Measurements from ENCODE around the gene TBL1XR1. TPM values are rescaled to one million over a fixed set of nuclear protein-coding genes. Genes with fewer than 3 reads are reported as not detected.

Gene TBL1XR1
- total and polyA plus RNA-seq, 2 of the 13 experiments (the other 11 are each of a cell fraction or from before 2014, with no cell fraction given) = 57.7 to 62.5 TPM

DNA sequence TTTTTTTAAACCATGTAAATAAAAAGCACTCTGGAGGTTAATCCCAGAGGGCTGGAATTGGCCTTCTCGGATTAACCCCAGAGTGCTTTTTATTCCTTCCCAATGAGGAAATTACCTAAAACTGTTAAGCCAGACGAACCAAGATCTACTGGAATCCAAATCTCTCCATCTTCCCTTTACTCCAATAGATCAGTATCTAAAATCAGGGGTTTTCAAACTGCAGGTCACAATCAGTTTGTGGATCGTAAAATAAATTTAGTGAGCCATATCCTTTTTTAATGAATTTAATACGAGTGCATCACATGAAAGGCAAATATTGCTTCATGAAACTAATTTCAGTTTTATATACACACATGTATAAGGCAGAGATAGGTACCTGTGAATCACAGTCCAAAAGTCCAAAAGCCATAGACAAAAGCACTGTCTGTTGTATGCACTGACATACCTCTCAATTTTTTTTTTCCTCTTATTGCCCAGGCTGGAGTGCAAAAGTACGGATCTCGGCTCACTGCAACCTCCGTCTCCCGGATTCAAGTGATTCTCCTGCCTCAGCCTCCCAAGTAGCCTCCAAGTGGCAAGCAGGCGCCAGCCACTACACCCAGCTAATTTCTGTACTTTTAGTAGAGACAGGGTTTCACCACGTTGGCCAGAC is 61.3 kb downstream of the TBL1XR1 start (continued):
- TF ChIP-seq, protein P1, sequence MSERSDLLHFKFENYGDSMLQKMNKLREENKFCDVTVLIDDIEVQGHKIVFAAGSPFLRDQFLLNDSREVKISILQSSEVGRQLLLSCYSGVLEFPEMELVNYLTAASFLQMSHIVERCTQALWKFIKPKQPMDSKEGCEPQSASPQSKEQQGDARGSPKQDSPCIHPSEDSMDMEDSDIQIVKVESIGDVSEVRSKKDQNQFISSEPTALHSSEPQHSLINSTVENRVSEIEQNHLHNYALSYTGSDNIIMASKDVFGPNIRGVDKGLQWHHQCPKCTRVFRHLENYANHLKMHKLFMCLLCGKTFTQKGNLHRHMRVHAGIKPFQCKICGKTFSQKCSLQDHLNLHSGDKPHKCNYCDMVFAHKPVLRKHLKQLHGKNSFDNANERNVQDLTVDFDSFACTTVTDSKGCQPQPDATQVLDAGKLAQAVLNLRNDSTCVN (CRISPR knock-in tag; IDR thresholded peaks at IDR 0.05; ENCODE audit: borderline replicate concordance) = no peak
- TF ChIP-seq ZNF451 (CRISPR knock-in tag; IDR thresholded peaks at IDR 0.05) (no peak), PITX1 (CRISPR knock-in tag; IDR thresholded peaks at IDR 0.05) (no peak), ZNF761 (CRISPR knock-in tag; conservative IDR thresholded peaks at IDR 0.05) (no peak), HNF4G (IDR thresholded peaks at IDR 0.05; ENCODE audit: borderline replicate concordance, low read depth, low read length) (peak; percentile 20; the same call in 1 of the 2 replicates), HNF4G (CRISPR knock-in tag; IDR thresholded peaks at IDR 0.05; ENCODE audit: borderline replicate concordance, low read depth) (no peak), SALL1 (CRISPR knock-in tag; IDR thresholded peaks at IDR 0.05) (peak; percentile 67), MTF1 (CRISPR knock-in tag; IDR thresholded peaks at IDR 0.05) (0 out of 2 replicates have a peak, but pooled peaks have one; percentile 68), HDAC2 (CRISPR knock-in tag; IDR thresholded peaks at IDR 0.05) (peak; percentile 32; the same call in 1 of the 2 replicates), RAD51 (IDR thresholded peaks at IDR 0.05; ENCODE audit: borderline replicate concordance) (no peak), SAP130 (CRISPR knock-in tag; IDR thresholded peaks at IDR 0.05; ENCODE audit: low read depth) (peak; percentile 56), PLRG1 (conservative IDR thresholded peaks at IDR 0.05) (no peak), FOXA1 (IDR thresholded peaks at IDR 0.05) (no peak), FOXA1 (CRISPR knock-in tag; IDR thresholded peaks at IDR 0.05) (0 out of 2 replicates have a peak, but pooled peaks have one; percentile 5), SATB2 (CRISPR knock-in tag; IDR thresholded peaks at IDR 0.05) (no peak), NR2F2 (IDR thresholded peaks at IDR 0.05; ENCODE audit: borderline replicate concordance, low read depth) (no peak), ZNF121 (CRISPR knock-in tag; IDR thresholded peaks at IDR 0.05) (no peak), KDM6A (CRISPR knock-in tag; IDR thresholded peaks at IDR 0.05; ENCODE audit: low read depth) (no peak), ZBTB38 (CRISPR knock-in tag; IDR thresholded peaks at IDR 0.05) (peak; percentile 57; the same call in 1 of the 2 replicates), CC2D1A (CRISPR knock-in tag; IDR thresholded peaks at IDR 0.05) (no peak), MAFK (conservative IDR thresholded peaks at IDR 0.05 in 1 of 2, IDR thresholded peaks at IDR 0.05 in 1 of 2; ENCODE audit: low read length in 2 of 2) (no peak), ZNF441 (CRISPR knock-in tag; IDR thresholded peaks at IDR 0.05; ENCODE audit: borderline replicate concordance) (peak; percentile 81; the same call in 1 of the 2 replicates)
- TF ChIP-seq, protein P2, sequence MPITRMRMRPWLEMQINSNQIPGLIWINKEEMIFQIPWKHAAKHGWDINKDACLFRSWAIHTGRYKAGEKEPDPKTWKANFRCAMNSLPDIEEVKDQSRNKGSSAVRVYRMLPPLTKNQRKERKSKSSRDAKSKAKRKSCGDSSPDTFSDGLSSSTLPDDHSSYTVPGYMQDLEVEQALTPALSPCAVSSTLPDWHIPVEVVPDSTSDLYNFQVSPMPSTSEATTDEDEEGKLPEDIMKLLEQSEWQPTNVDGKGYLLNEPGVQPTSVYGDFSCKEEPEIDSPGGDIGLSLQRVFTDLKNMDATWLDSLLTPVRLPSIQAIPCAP (CRISPR knock-in tag; IDR thresholded peaks at IDR 0.05; ENCODE audit: low read depth) = no peak
- TF ChIP-seq, protein P3, sequence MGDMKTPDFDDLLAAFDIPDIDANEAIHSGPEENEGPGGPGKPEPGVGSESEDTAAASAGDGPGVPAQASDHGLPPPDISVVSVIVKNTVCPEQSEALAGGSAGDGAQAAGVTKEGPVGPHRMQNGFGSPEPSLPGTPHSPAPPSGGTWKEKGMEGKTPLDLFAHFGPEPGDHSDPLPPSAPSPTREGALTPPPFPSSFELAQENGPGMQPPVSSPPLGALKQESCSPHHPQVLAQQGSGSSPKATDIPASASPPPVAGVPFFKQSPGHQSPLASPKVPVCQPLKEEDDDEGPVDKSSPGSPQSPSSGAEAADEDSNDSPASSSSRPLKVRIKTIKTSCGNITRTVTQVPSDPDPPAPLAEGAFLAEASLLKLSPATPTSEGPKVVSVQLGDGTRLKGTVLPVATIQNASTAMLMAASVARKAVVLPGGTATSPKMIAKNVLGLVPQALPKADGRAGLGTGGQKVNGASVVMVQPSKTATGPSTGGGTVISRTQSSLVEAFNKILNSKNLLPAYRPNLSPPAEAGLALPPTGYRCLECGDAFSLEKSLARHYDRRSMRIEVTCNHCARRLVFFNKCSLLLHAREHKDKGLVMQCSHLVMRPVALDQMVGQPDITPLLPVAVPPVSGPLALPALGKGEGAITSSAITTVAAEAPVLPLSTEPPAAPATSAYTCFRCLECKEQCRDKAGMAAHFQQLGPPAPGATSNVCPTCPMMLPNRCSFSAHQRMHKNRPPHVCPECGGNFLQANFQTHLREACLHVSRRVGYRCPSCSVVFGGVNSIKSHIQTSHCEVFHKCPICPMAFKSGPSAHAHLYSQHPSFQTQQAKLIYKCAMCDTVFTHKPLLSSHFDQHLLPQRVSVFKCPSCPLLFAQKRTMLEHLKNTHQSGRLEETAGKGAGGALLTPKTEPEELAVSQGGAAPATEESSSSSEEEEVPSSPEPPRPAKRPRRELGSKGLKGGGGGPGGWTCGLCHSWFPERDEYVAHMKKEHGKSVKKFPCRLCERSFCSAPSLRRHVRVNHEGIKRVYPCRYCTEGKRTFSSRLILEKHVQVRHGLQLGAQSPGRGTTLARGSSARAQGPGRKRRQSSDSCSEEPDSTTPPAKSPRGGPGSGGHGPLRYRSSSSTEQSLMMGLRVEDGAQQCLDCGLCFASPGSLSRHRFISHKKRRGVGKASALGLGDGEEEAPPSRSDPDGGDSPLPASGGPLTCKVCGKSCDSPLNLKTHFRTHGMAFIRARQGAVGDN (CRISPR knock-in tag; IDR thresholded peaks at IDR 0.05) = peak; percentile 16; the same call in 1 of the 2 replicates
- TF ChIP-seq, protein P4, sequence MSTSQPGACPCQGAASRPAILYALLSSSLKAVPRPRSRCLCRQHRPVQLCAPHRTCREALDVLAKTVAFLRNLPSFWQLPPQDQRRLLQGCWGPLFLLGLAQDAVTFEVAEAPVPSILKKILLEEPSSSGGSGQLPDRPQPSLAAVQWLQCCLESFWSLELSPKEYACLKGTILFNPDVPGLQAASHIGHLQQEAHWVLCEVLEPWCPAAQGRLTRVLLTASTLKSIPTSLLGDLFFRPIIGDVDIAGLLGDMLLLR (CRISPR knock-in tag; IDR thresholded peaks at IDR 0.05) = no peak
